Bronchial epithelial cell (primary cell): ENCODE results near the gene SDF2L1. TPM values are rescaled to one million over a fixed set of nuclear protein-coding genes. Genes with fewer than 3 reads are reported as not detected.
"Not testable (repeated sequence)": the region's sequence is repeated elsewhere in the genome, so short reads cannot be mapped to it uniquely, and the experiment has no call there.

Experiments
- DNase-seq: peaks from one replicate; pipeline ENCODE4 v3.0.0-alpha.2; 2010; ENCODE audit warnings: low read depth
- FAIRE-seq: peaks from 2 replicates; lab custom pipeline; 2011; peaks lifted over from hg19 to GRCh38; lab: Jason Lieb, UNC
- H3K27me3 ChIP-seq: 2 replicates; pipeline ENCODE4 v1.5.1; 2011; ENCODE audit warnings: low read length; ENCODE audit not compliant: control insufficient read depth, insufficient read depth
- H3K36me3 ChIP-seq: 2 replicates; pipeline ENCODE4 v1.5.1; 2011; ENCODE audit warnings: low read length; ENCODE audit not compliant: control insufficient read depth, insufficient read depth
- H3K4me3 ChIP-seq: 2 replicates; pipeline ENCODE4 v1.5.1; 2011; ENCODE audit warnings: mild to moderate bottlenecking, low read depth, low read length, control low read depth
- CTCF ChIP-seq: IDR thresholded peaks from 2 replicates; pipeline ENCODE4 v1.5.1; 2011; ENCODE audit warnings: mild to moderate bottlenecking, moderate library complexity, low read length, control low read depth, inconsistent platforms; ENCODE audit not compliant: insufficient read depth, severe bottlenecking
- total RNA-seq: library from RNA; depleted of rRNA; stranded (reverse); fragments of >200 nt; gene quantifications from 2 replicates; pipeline ENCODE4 v1.2.1, GENCODE V29; 2014

Gene SDF2L1
- total RNA-seq, 1 donor from 2014 or later, result 67.9 TPM

GRCh38 chr22:21634081-21634480, 8.0 kb upstream of the SDF2L1 start:
- DNase-seq (no peak), FAIRE-seq (no peak)
- no peak overlapping the region for H3K4me3 ChIP-seq
- no peak for TF ChIP-seq CTCF
- no peaks in the 10 kb centered on the region for H3K36me3 ChIP-seq
- H3K27me3 ChIP-seq, result no peaks in the 10 kb centered on the region

GRCh38 chr22:21634844-21635243, 7.3 kb upstream of the SDF2L1 start:
- H3K36me3 ChIP-seq, result no peaks in the 10 kb centered on the region
- H3K27me3 ChIP-seq, result no peaks in the 10 kb centered on the region
- H3K4me3 ChIP-seq, result no peak overlapping the region
- no peak for FAIRE-seq
- no peak for TF ChIP-seq CTCF
- no peak for DNase-seq

GRCh38 chr22:21635771-21636510, 6.2 kb upstream of the SDF2L1 start:
- no peak for DNase-seq
- no peak overlapping the region for H3K4me3 ChIP-seq
- H3K27me3 ChIP-seq, result no peaks in the 10 kb centered on the region
- H3K36me3 ChIP-seq, result no peaks in the 10 kb centered on the region
- FAIRE-seq, result no peak
- TF ChIP-seq CTCF, result no peak

GRCh38 chr22:21636629-21637218, 5.4 kb upstream of the SDF2L1 start:
- Histone ChIP-seq H3K4me3 (no peak overlapping the region), H3K27me3 (no peaks in the 10 kb centered on the region), H3K36me3 (no peaks in the 10 kb centered on the region)
- DNase-seq, result no peak
- no peak for FAIRE-seq
- no peak for TF ChIP-seq CTCF

- FAIRE-seq, DNase-seq: not testable (repeated sequence)
Observed at GRCh38 chr22:21637450-21637849, 4.7 kb upstream of the SDF2L1 start.

GRCh38 chr22:21639359-21639758, 2.7 kb upstream of the SDF2L1 start:
- DNase-seq, result no peak
- FAIRE-seq, result no peak
- no peak overlapping the region for H3K4me3 ChIP-seq
- H3K27me3 ChIP-seq, result no peaks in the 10 kb centered on the region
- TF ChIP-seq CTCF, result no peak
- peaks cover 3% of the 10 kb centered on the region for H3K36me3 ChIP-seq

More at GRCh38 chr22:21637450-21637849, 4.7 kb upstream of the SDF2L1 start:
- H3K4me3 ChIP-seq, H3K36me3 ChIP-seq, H3K27me3 ChIP-seq: not testable (repeated sequence)
